ENCODE results near the gene PDE4B. TPM values are rescaled to one million over a fixed set of nuclear protein-coding genes. Genes with fewer than 3 reads are reported as not detected.

Gene PDE4B
- polyA plus RNA-seq, 2 of the 4 experiments (the other 2 are of a cell fraction), result 20.2 to 56.8 TPM

DNA sequence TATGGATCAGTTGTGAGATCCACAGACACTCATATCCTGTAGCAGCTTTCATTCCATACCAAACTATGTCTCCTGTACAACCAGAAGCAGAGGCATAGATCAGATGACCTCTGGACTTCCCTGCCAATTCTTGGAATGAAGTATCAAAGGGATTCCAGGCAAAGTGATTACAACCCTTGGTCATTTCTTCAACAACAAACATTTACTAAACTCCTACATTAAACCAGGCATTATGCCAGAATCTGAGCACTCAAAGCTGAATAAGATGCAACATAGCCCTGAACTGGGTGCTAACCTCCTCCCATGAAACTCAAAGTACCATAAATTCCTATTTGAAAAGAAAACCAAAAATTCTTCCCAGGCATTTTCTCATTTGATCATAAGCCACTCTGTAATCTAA is 620.0 kb downstream of the PDE4B start:
- no peak for TF ChIP-seq NPAS2 (CRISPR knock-in tag; IDR thresholded peaks at IDR 0.05; ENCODE audit: borderline replicate concordance)
- no peak for TF ChIP-seq CEBPB (IDR thresholded peaks at IDR 0.05)
- TF ChIP-seq, protein P1, sequence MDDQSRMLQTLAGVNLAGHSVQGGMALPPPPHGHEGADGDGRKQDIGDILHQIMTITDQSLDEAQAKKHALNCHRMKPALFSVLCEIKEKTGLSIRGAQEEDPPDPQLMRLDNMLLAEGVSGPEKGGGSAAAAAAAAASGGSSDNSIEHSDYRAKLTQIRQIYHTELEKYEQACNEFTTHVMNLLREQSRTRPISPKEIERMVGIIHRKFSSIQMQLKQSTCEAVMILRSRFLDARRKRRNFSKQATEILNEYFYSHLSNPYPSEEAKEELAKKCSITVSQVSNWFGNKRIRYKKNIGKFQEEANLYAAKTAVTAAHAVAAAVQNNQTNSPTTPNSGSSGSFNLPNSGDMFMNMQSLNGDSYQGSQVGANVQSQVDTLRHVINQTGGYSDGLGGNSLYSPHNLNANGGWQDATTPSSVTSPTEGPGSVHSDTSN (IDR thresholded peaks at IDR 0.05), result no peak
- TF ChIP-seq KDM5A (IDR thresholded peaks at IDR 0.05), result no peak
- FAIRE-seq (no peak), DNase-seq (ENCODE audit: low read depth in 1 of 2, low spot score in 1 of 2) (no peak), ATAC-seq (no peak)
- ChIA-PET CTCF (no interaction called here), POLR2A (no interaction called here)
- peak overlapping the region; percentile 21; the same call in 1 of the 3 replicates for H3K4me2 ChIP-seq
- H3K4me3 ChIP-seq, result no peak overlapping the region
- H3K4me1 ChIP-seq, result no peaks in the 10 kb centered on the region
- H3K9me3 ChIP-seq, result peaks cover 7% of the 10 kb centered on the region; the same call in 2 of the 3 replicates
- no peak overlapping the region for H3K27ac ChIP-seq

- FAIRE-seq (no peak), ATAC-seq (no peak), DNase-seq (ENCODE audit: low read depth in 1 of 2, low spot score in 1 of 2) (no peak)
- no peak for TF ChIP-seq EHF (CRISPR knock-in tag; IDR thresholded peaks at IDR 0.05)
- TF ChIP-seq CEBPB (IDR thresholded peaks at IDR 0.05), result no peak
- TF ChIP-seq TP53 (CRISPR knock-in tag; IDR thresholded peaks at IDR 0.05), result no peak
- TF ChIP-seq FOSL2 (IDR thresholded peaks at IDR 0.05), result no peak
- no peak for TF ChIP-seq FOSL2 (CRISPR knock-in tag; IDR thresholded peaks at IDR 0.05)
- no peak for TF ChIP-seq ESRRA (IDR thresholded peaks at IDR 0.05; ENCODE audit: borderline replicate concordance, low read length)
- TF ChIP-seq MAFK (IDR thresholded peaks at IDR 0.05; ENCODE audit: partially characterized antibody), result no peak
- TF ChIP-seq KDM5A (IDR thresholded peaks at IDR 0.05), result no peak
- no peak for TF ChIP-seq FOSB (CRISPR knock-in tag; IDR thresholded peaks at IDR 0.05)
- no peak for TF ChIP-seq SMC3 (IDR thresholded peaks at IDR 0.05)
- TF ChIP-seq KDM1A (IDR thresholded peaks at IDR 0.05; ENCODE audit: low read depth), result no peak
- TF ChIP-seq HOXB13 (CRISPR knock-in tag; IDR thresholded peaks at IDR 0.05; ENCODE audit: low read depth), result no peak
- no peak for TF ChIP-seq BHLHE40 (IDR thresholded peaks at IDR 0.05; ENCODE audit: low read depth, low read length)
- no peak for TF ChIP-seq ZC3H11A (IDR thresholded peaks at IDR 0.05)
- no peak for TF ChIP-seq CBX2 (IDR thresholded peaks at IDR 0.05; ENCODE audit: borderline replicate concordance, low read depth)
- TF ChIP-seq RNF2 (IDR thresholded peaks at IDR 0.05; ENCODE audit: borderline replicate concordance, low read depth), result no peak
- TF ChIP-seq ZSCAN20 (CRISPR knock-in tag; IDR thresholded peaks at IDR 0.05), result no peak
- H3K4me1 ChIP-seq, result no peaks in the 10 kb centered on the region
- H3K4me2 ChIP-seq, result peak overlapping the region; percentile 21; the same call in 1 of the 3 replicates
- no peak overlapping the region for H3K27ac ChIP-seq
- WGBS (ENCODE audit: missing lambda C conversion rate), result 47% methylated on average over 2 of the region's 2 CpGs
- no peak overlapping the region for H3K4me3 ChIP-seq
- ChIA-PET POLR2A (no interaction called here), CTCF (no interaction called here)
- H3K9me3 ChIP-seq, result peaks cover 11% of the 10 kb centered on the region; the same call in 2 of the 3 replicates
These were observed 620.6 kb downstream of the PDE4B start for GRCh38 chr1:66413136-66413837.

GRCh38 chr1:66413838-66414175 is 621.1 kb downstream of the PDE4B start:
- no peak overlapping the region for H3K4me3 ChIP-seq
- ChIA-PET POLR2A (no interaction called here), CTCF (no interaction called here)
- ATAC-seq (no peak), FAIRE-seq (no peak), DNase-seq (ENCODE audit: low read depth in 1 of 2, low spot score in 1 of 2) (no peak)
- H3K4me1 ChIP-seq, result no peaks in the 10 kb centered on the region
- WGBS (ENCODE audit: missing lambda C conversion rate), result 72% methylated on average over 3 of the region's 3 CpGs
- no peak overlapping the region for H3K27ac ChIP-seq
- H3K4me2 ChIP-seq, result no peak overlapping the region
- TF ChIP-seq CTCF (IDR thresholded peaks at IDR 0.05) (no peak), KDM1A (IDR thresholded peaks at IDR 0.05; ENCODE audit: low read depth) (no peak), POLR2AphosphoS2 (conservative IDR thresholded peaks at IDR 0.05; ENCODE audit: low read length) (no peak), HOXA7 (CRISPR knock-in tag; IDR thresholded peaks at IDR 0.05) (no peak), HDAC2 (IDR thresholded peaks at IDR 0.05) (no peak)
- peaks cover 11% of the 10 kb centered on the region; the same call in 2 of the 3 replicates for H3K9me3 ChIP-seq

All from A549 (cell line).